Natural killer cell (primary cell): ENCODE measurements around the gene AOPEP. TPM values are rescaled to one million over a fixed set of nuclear protein-coding genes. Genes with fewer than 3 reads are reported as not detected.

Experiments
- ATAC-seq, 3 donors: fragments of 150-1000 bp in 2 of 3; fragments of 200-7000 bp in 1 of 3; cut with Tn5 transposase; 1 replicate in 1 of 3; 2 replicates in 2 of 3; pipeline ENCODE4 v1.10.0; 2021; ENCODE audit warnings: mild to moderate bottlenecking in 2 of 3, moderate library complexity in 2 of 3
- DNase-seq, 2 donors: peaks; one replicate each; pipeline versions ENCODE4 v3.0.0 to v3.0.0-alpha.2; 2013 to 2021; ENCODE audit warnings: mixed read lengths in 1 of 2
- H3K27ac ChIP-seq: one replicate; pipeline ENCODE4 v1.5.1; 2013; ENCODE audit warnings: mild to moderate bottlenecking, low read length
- H3K27me3 ChIP-seq: one replicate; pipeline ENCODE4 v1.6.1; 2013; ENCODE audit warnings: low read length; ENCODE audit not compliant: control insufficient read depth, insufficient read depth
- H3K36me3 ChIP-seq: one replicate; pipeline ENCODE4 v1.6.1; 2013; ENCODE audit warnings: low read length; ENCODE audit not compliant: control insufficient read depth, insufficient read depth
- H3K4me1 ChIP-seq: one replicate; pipeline ENCODE4 v1.6.1; 2013; ENCODE audit warnings: low read length; ENCODE audit not compliant: control insufficient read depth, insufficient read depth
- H3K4me3 ChIP-seq: one replicate; pipeline ENCODE4 v1.5.1; 2013; ENCODE audit warnings: low read length
- H3K9me3 ChIP-seq: one replicate; pipeline ENCODE4 v1.6.1; 2013; ENCODE audit warnings: low read length; ENCODE audit not compliant: control insufficient read depth, insufficient read depth
- H3K27ac Mint-ChIP-seq, 2 donors: one replicate each; pipeline ENCODE4 v1.8.0; 2022; ENCODE audit warnings: mild to moderate bottlenecking in 2 of 2, mixed read lengths in 2 of 2, moderate library complexity in 1 of 2
- H3K27me3 Mint-ChIP-seq, 2 donors: one replicate each; pipeline ENCODE4 v1.8.0; 2022; ENCODE audit warnings: low read depth in 2 of 2, mixed read lengths in 2 of 2
- H3K36me3 Mint-ChIP-seq: one replicate; pipeline ENCODE4 v1.8.0; 2022; ENCODE audit warnings: mixed read lengths
- H3K4me1 Mint-ChIP-seq, 2 donors: one replicate each; pipeline ENCODE4 v1.8.0; 2022; ENCODE audit warnings: mixed read lengths in 2 of 2
- H3K4me3 Mint-ChIP-seq: one replicate; pipeline ENCODE4 v1.8.0; 2022; ENCODE audit warnings: mild to moderate bottlenecking, moderate library complexity, mixed read lengths
- H3K9me3 Mint-ChIP-seq, 2 donors: one replicate each; pipeline ENCODE4 v1.8.0; 2022; ENCODE audit warnings: mixed read lengths in 2 of 2
- WGBS: methylation state at CpG from one replicate; pipeline ENCODE4 v1.1.7; 2013; ENCODE audit warnings: missing lambda C conversion rate; ENCODE audit not compliant: insufficient coverage; 5-methylcytosine and 5-hydroxymethylcytosine counted together
- intact Hi-C: fragments of 100-400 bp; cut with micrococcal nuclease; formaldehyde crosslinking; loops from one replicate; pipeline ENCODE4 v1.14.2; 2022
- total RNA-seq, 4 donors: library from RNA; stranded (reverse); fragments of 120-200 nt in 1 of 4; gene quantifications; one replicate each; pipeline versions ENCODE4 v1.2.3 to v1.2.4, GENCODE V29; 2013 to 2022
- TF ChIP-seq, protein P1 (sequence below): fragments of 200-600 bp; IDR thresholded peaks from one replicate; pipeline ENCODE4 v1.8.0; 2022; ENCODE audit warnings: antibody characterized with exemption

AOPEP gene
- total RNA-seq, 3 donors from 2014 or later (not counting 1 experiment from before 2014, with no cell fraction given), result 20.1 to 22.6 (median 20.6) TPM

DNA sequence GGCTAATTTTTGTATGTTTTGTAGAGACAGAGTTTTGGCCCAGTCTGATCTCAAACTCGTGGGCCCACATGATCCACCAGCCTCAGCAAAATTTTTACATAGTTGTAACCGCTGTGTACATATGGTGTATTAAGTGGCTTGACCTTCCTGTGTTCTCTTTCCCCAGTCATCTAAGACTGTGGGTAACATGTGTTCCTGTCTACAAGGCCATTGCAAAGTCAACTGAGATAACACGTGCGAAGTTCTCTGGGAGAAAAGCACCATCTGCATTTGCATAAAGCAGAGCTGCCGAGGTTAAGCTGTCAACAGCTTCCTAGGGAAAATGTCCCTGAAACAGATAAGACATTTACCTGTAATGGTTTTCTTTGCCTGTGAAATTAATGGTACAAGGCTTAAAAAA, 317.3 kb downstream of the AOPEP start:
- H3K4me1 Mint-ChIP-seq, result peaks cover 3 to 4% of the 10 kb centered on the region in 2 donors
- Histone ChIP-seq H3K9me3 (no peaks in the 10 kb centered on the region), H3K27ac (no peak overlapping the region), H3K4me1 (peaks cover 4% of the 10 kb centered on the region), H3K36me3 (no peaks in the 10 kb centered on the region), H3K27me3 (peaks cover 3% of the 10 kb centered on the region), H3K4me3 (no peak overlapping the region)
- ATAC-seq, result no peak
- intact Hi-C loops, result no loop called here
- H3K4me3 Mint-ChIP-seq, result no peak overlapping the region
- H3K27me3 Mint-ChIP-seq, result peaks cover 0 to 3% of the 10 kb centered on the region in 2 donors
- DNase-seq, result no peak
- 72% methylated on average over 5 of the region's 5 CpGs for WGBS
- H3K36me3 Mint-ChIP-seq, result no peaks in the 10 kb centered on the region
- TF ChIP-seq, protein P1, sequence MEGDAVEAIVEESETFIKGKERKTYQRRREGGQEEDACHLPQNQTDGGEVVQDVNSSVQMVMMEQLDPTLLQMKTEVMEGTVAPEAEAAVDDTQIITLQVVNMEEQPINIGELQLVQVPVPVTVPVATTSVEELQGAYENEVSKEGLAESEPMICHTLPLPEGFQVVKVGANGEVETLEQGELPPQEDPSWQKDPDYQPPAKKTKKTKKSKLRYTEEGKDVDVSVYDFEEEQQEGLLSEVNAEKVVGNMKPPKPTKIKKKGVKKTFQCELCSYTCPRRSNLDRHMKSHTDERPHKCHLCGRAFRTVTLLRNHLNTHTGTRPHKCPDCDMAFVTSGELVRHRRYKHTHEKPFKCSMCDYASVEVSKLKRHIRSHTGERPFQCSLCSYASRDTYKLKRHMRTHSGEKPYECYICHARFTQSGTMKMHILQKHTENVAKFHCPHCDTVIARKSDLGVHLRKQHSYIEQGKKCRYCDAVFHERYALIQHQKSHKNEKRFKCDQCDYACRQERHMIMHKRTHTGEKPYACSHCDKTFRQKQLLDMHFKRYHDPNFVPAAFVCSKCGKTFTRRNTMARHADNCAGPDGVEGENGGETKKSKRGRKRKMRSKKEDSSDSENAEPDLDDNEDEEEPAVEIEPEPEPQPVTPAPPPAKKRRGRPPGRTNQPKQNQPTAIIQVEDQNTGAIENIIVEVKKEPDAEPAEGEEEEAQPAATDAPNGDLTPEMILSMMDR, result no peak
- H3K9me3 Mint-ChIP-seq, result no peaks in the 10 kb centered on the region
- no peak overlapping the region for H3K27ac Mint-ChIP-seq

DNA sequence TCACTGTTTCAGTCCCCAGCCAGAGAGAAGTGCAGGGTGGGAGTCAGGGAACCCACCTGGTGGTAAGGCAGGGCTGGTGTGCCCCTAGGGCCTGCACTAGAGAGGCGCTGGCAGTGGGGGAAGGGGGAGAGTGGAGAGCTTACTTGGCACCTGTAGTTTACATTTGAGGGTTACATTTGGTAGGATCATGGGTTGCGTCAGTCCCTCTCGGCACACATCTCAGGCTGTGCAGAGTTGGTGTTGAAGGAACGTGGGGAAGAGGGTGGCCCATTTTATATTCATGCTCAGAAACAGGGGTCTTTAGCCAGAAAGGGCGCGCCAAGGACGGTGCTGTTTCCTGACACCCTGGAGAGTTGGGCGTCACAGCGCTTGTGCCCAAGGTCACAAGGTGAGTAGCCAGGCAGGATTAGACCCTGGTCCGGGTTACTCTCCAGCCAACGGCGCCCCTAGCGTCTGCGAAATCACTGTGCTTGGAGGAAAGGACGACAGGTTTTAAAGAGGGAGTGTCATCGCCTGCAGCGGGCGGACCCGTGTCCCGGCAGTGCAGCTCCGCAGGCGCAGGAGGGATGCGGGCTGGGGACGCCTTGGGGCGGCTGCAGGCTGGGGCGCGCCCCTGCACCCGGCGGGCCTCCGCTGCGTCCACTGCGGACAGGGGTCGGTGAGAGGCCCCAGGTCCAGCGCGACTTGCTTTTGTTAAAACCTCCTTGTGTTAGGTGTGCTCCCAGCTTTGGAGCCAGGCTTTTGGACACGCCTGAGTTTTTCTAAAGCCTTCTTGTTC, 318.4 kb downstream of the AOPEP start:
- Mint-ChIP-seq H3K36me3 (no peaks in the 10 kb centered on the region), H3K27ac (no peak overlapping the region), H3K4me3 (no peak overlapping the region), H3K4me1 (peaks cover 7% of the 10 kb centered on the region in 2 donors), H3K27me3 (peaks cover 0 to 7% of the 10 kb centered on the region in 2 donors), H3K9me3 (no peaks in the 10 kb centered on the region)
- WGBS, result 96% methylated on average over 36 of the region's 36 CpGs
- Histone ChIP-seq H3K27ac (no peak overlapping the region), H3K9me3 (no peaks in the 10 kb centered on the region), H3K4me1 (peaks cover 7% of the 10 kb centered on the region), H3K4me3 (no peak overlapping the region), H3K27me3 (peaks cover 13% of the 10 kb centered on the region), H3K36me3 (no peaks in the 10 kb centered on the region)
- ATAC-seq (no peak), DNase-seq (no peak)
- intact Hi-C loops, result no loop called here
- TF ChIP-seq, protein P1, result no peak

DNA sequence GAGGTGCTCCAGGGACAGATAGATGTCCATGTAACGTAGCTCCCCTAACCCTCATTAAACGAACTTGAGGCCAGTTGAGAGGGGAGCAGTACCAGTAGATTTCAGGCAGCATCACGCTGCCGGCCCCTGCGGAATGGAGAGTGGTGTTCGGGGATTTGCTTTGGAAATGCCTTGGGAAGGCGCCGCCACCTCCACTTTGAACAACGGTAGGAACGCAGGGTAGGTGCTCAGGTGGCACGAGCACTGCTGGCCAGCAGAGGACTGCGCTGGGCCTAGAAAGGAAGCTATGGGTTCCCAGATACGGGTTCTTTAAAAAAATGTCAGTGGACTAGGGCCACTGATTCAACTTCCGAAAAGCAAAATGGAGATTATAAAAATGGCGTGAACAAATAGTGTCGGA, 319.3 kb downstream of the AOPEP start:
- DNase-seq (no peak), ATAC-seq (no peak)
- Histone ChIP-seq H3K36me3 (no peaks in the 10 kb centered on the region), H3K4me3 (no peak overlapping the region), H3K27ac (no peak overlapping the region), H3K9me3 (no peaks in the 10 kb centered on the region), H3K4me1 (peaks cover 7% of the 10 kb centered on the region), H3K27me3 (peaks cover 17% of the 10 kb centered on the region)
- Mint-ChIP-seq H3K4me1 (peaks cover 7% of the 10 kb centered on the region in 2 donors), H3K9me3 (no peaks in the 10 kb centered on the region), H3K27ac (no peak overlapping the region), H3K4me3 (no peak overlapping the region), H3K36me3 (no peaks in the 10 kb centered on the region), H3K27me3 (peaks cover 0 to 7% of the 10 kb centered on the region in 2 donors)
- WGBS, result 88% methylated on average over 16 of the region's 16 CpGs
- TF ChIP-seq, protein P1, result no peak
- intact Hi-C loops, result no loop called here
